HG02870 (cell line): ENCODE data around the gene SCAF11.

Source experiments
- ATAC-seq: cut with Tn5 transposase; IDR thresholded peaks from one replicate; pipeline ENCODE4 v1.9.1; 2021; ENCODE audit warnings: mild to moderate bottlenecking, moderate library complexity; ENCODE audit not compliant: unreplicated experiment

The SCAF11 gene

GRCh38 chr12:45930369-45930768 is 60.0 kb downstream of the SCAF11 start:
- ATAC-seq: no peak

- ATAC-seq: no peak
These were observed 62.1 kb downstream of the SCAF11 start for GRCh38 chr12:45928309-45928708.

- ATAC-seq: no peak
These were observed 71.6 kb downstream of the SCAF11 start for GRCh38 chr12:45918818-45919217.

GRCh38 chr12:45915405-45915804 is 75.0 kb downstream of the SCAF11 start:
- ATAC-seq: no peak

- peak; percentile 39 for ATAC-seq
These were observed 76.3 kb downstream of the SCAF11 start for GRCh38 chr12:45914090-45914489.

GRCh38 chr12:45913631-45914030 is 76.7 kb downstream of the SCAF11 start:
- no peak for ATAC-seq

- ATAC-seq: no peak
These were observed 77.6 kb downstream of the SCAF11 start for GRCh38 chr12:45912774-45913173.

GRCh38 chr12:45909041-45909713 is 81.2 kb downstream of the SCAF11 start:
- ATAC-seq: no peak

- peak; percentile 84 for ATAC-seq
These were observed 82.4 kb downstream of the SCAF11 start for GRCh38 chr12:45907955-45908354.

- no peak for ATAC-seq
These were observed 92.3 kb downstream of the SCAF11 start for GRCh38 chr12:45898094-45898493.

- ATAC-seq: no peak
These were observed 94.4 kb downstream of the SCAF11 start for GRCh38 chr12:45895961-45896360.

GRCh38 chr12:45893240-45893639 is 97.1 kb downstream of the SCAF11 start:
- no peak for ATAC-seq

- ATAC-seq: no peak
These were observed 100.1 kb downstream of the SCAF11 start for GRCh38 chr12:45890276-45890675.

GRCh38 chr12:45887544-45887943 is 102.8 kb downstream of the SCAF11 start:
- no peak for ATAC-seq

GRCh38 chr12:45886685-45887084 is 103.7 kb downstream of the SCAF11 start:
- no peak for ATAC-seq

GRCh38 chr12:45883187-45883586 is 107.2 kb downstream of the SCAF11 start:
- no peak for ATAC-seq

- no peak for ATAC-seq
These were observed 109.8 kb downstream of the SCAF11 start for GRCh38 chr12:45880533-45880932.

- ATAC-seq: no peak
These were observed 110.9 kb downstream of the SCAF11 start for GRCh38 chr12:45879363-45879895.

- no peak for ATAC-seq
These were observed 111.6 kb downstream of the SCAF11 start for GRCh38 chr12:45878630-45879255.

GRCh38 chr12:45877069-45877468 is 113.3 kb downstream of the SCAF11 start:
- no peak for ATAC-seq

GRCh38 chr12:45872446-45872845 is 117.9 kb downstream of the SCAF11 start:
- no peak for ATAC-seq
